IPS DF 6.9 (cell line): ENCODE results near the gene IL19.

ENCODE experiments used
- DNase-seq: peaks from one replicate; pipeline ENCODE4 v3.0.0-alpha.2; 2013; ENCODE audit warnings: low read depth, low spot score
- H3K27ac ChIP-seq: one replicate; pipeline ENCODE4 v1.5.1; 2013; ENCODE audit warnings: low read length, control low read depth
- H3K27me3 ChIP-seq: 2 replicates; pipeline ENCODE4 v1.6.1; 2013; ENCODE audit warnings: mild to moderate bottlenecking, low read length; ENCODE audit not compliant: control insufficient read depth, insufficient read depth
- H3K36me3 ChIP-seq: 2 replicates; pipeline ENCODE4 v1.6.1; 2013; ENCODE audit warnings: low read length; ENCODE audit not compliant: control insufficient read depth, insufficient read depth
- H3K4me1 ChIP-seq: 2 replicates; pipeline ENCODE4 v1.6.1; 2013; ENCODE audit warnings: low read length; ENCODE audit not compliant: control insufficient read depth, insufficient read depth
- H3K4me3 ChIP-seq: 2 replicates; pipeline ENCODE4 v1.5.1; 2013; ENCODE audit warnings: mild to moderate bottlenecking, low read length
- H3K9me3 ChIP-seq: 2 replicates; pipeline ENCODE4 v1.6.1; 2013; ENCODE audit warnings: low read length, inconsistent platforms; ENCODE audit not compliant: control insufficient read depth, insufficient read depth
- WGBS: extraction: QIAGEN DNeasy Blood & Tissue Kit; methylation state at CpG from one replicate; pipeline ENCODE4 v1.1.7; 2013; ENCODE audit warnings: mixed read lengths, missing lambda C conversion rate; ENCODE audit not compliant: insufficient read length, insufficient coverage; 5-methylcytosine and 5-hydroxymethylcytosine counted together

The IL19 gene

DNA sequence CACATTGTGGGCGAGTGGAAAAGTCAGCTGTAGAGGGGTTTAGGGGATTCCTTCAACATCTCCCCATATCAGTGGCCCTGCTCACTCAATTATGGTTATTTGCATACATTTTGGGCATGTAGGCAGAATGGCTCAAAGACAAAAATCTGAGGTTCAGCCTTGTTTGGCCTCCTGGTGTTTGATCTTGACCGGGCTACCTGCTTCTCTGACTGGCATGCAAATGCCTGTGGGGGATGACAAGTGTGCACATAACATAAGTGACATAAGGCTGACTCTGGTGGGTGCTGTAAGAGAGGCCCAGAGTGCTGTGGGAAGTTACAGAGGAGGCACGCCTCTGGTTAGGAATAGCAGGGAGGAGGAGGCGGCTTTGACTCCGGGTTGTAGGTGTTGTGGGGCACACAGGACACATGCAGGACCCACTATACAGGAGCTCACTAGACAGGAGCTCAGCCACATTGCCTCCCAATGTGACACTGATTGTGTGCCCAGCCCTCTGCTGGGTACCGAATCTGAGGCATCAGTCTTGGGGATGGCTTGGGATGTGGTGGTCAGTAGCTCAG, 29.4 kb upstream of the IL19 start:
- WGBS: no CpG with 5 or more reads among the region's 6 CpGs
- Histone ChIP-seq H3K4me3 (no peak overlapping the region), H3K36me3 (no peaks in the 10 kb centered on the region)

DNA sequence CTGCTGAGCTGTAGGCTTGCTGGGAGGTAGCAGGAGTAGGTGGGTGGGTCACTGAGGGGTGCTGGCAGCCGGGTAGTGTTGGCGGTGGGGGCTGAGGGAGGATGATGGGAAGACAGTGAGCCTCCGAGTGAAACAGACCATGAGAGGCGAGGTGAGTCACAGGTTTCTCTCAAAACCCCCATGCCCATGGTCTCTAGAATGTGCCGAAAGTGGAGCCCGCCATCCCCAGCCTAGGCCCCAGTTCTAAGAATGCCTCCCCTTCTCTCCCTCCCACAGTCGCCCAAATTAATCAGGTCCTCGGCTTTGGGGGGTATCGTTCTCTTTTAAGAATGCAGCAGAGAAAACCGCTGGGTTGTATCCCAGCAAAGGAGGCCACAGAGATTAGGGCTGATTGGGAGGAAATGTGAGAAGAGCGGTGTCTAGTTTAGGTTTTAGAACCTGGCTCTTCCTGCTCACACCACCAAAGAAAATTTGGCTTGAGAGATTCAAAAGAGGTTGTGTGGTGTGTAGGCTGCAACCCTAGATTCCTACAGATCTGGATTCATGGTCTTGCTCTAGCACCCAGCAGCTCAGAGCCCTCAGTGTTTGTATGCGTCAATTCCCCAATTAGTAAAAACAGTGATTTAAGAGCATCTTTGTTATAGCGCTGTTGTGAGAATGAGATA, 27.7 kb upstream of the IL19 start:
- Histone ChIP-seq H3K4me1 (peaks cover 1% of the 10 kb centered on the region; the same call in 1 of the 2 replicates), H3K9me3 (no peaks in the 10 kb centered on the region), H3K27me3 (no peaks in the 10 kb centered on the region), H3K27ac (no peak overlapping the region), H3K4me3 (no peak overlapping the region), H3K36me3 (no peaks in the 10 kb centered on the region)
- DNase-seq: no peak
- WGBS: no CpG with 5 or more reads among the region's 13 CpGs

More for the DNA sequence above, 29.4 kb upstream of the IL19 start:
- no peaks in the 10 kb centered on the region for H3K27me3 ChIP-seq
- H3K9me3 ChIP-seq: no peaks in the 10 kb centered on the region
- no peak overlapping the region for H3K27ac ChIP-seq
- peaks cover 1% of the 10 kb centered on the region; the same call in 1 of the 2 replicates for H3K4me1 ChIP-seq
- DNase-seq: no peak

DNA sequence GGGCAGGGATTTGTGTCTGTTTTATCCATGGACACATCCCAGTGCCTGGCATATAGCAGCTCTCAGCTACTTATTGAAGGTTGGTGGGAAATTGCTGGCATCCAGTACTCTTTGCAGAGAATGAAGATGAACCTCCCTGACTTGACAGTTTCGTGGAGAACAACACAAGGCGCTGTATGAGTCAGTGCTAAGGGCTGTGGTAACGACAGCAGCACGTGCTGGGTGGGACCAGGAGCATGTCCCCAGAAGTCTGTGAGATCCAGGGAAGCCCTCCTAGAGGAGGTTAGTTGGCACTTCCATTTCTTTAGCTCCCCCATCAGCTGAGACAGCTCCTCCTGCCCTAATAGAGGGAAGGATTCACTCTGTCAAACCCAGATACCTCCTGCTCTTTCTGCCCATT, 25.9 kb upstream of the IL19 start:
- no peak for DNase-seq
- WGBS: no CpG with 5 or more reads among the region's 4 CpGs
- Histone ChIP-seq H3K4me1 (peaks cover 1% of the 10 kb centered on the region; the same call in 1 of the 2 replicates), H3K27ac (no peak overlapping the region), H3K9me3 (no peaks in the 10 kb centered on the region), H3K27me3 (no peaks in the 10 kb centered on the region), H3K36me3 (no peaks in the 10 kb centered on the region), H3K4me3 (no peak overlapping the region)

DNA sequence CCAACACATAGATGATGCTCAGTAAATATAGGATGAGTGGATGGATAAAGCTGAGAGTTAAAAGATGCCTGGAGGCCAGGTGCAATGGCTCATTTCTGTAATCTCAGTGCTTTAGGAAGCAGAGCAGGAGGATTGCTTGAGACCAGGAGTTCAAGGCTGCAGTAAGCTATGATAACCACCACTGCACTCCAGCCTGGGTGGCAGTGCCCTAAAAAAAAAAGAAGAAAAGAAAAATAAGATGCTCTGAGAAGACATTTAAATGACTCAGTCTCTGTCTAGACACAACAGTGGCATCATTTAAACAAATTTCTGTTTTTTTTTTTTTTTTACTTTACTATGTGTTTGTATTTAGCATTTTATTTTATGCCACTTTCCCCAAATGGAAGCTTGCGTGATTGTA, 25.3 kb upstream of the IL19 start:
- Histone ChIP-seq H3K9me3 (no peaks in the 10 kb centered on the region), H3K27ac (no peak overlapping the region)
- WGBS: no CpG with 5 or more reads among the region's 1 CpG

DNA sequence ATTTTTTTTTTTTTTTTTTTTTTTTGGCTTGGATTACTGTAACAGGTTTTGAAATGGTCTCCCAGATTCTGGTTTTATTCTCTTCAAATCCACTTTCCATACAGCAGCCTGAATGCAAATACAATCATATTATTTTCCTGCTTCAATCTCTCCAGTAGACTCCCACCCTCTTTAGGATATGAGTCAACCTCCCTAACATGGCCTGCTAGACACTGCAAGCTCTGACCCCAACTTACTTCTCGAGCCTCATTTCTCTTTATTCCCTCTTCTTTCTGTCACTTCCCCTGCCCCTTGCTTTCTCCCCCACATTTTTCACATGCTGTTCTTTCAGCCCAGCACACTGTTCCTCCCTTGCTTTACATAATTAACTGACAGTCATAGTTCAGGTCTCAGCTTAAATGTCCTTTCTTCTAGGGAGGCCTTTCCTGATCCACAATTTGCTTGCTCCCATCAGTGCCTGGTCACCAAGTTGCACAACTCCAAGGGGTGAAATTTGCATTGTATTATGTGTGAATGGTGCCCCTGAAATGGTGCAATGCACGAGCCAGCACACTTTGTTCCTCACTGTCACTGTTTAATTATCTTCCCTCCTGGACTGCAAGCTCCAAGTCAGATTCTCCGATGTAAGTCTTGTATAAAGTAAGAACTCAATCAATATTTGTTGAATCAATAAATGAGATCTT, 22.1 kb upstream of the IL19 start:
- H3K27ac ChIP-seq: no peak overlapping the region
- H3K27me3 ChIP-seq: no peaks in the 10 kb centered on the region
- H3K9me3 ChIP-seq: no peaks in the 10 kb centered on the region
- WGBS: no CpG with 5 or more reads among the region's 3 CpGs
- no peak overlapping the region for H3K4me3 ChIP-seq
- no peaks in the 10 kb centered on the region for H3K36me3 ChIP-seq
- no peaks in the 10 kb centered on the region for H3K4me1 ChIP-seq
- no peak for DNase-seq

More for the DNA sequence above, 25.3 kb upstream of the IL19 start:
- Histone ChIP-seq H3K36me3 (no peaks in the 10 kb centered on the region), H3K4me1 (no peaks in the 10 kb centered on the region), H3K4me3 (no peak overlapping the region), H3K27me3 (no peaks in the 10 kb centered on the region)
- DNase-seq: no peak

DNA sequence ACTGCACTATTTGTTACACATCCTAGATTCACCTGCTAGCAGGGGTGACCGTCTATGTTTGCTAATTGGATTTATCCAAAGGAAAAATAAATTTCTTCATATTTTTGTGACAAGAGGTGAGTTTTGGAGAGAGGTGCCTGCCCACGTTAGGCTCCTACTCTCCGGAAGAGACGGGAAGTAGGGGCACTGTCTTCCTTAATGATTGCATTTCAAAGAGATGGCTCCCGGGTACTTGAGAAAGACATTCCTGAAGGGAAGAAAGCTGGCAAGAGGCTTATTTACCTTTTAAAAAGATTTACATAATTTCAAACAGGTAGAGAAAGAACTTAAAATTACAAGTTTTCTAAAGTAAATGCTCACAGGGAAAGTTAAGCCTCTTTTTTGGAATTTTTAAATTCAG, 18.7 kb upstream of the IL19 start:
- no peaks in the 10 kb centered on the region for H3K4me1 ChIP-seq
- H3K27ac ChIP-seq: no peak overlapping the region
- H3K36me3 ChIP-seq: no peaks in the 10 kb centered on the region
- H3K9me3 ChIP-seq: no peaks in the 10 kb centered on the region
- no peak overlapping the region for H3K4me3 ChIP-seq
- no peak for DNase-seq
- WGBS: no CpG with 5 or more reads among the region's 5 CpGs
- no peaks in the 10 kb centered on the region for H3K27me3 ChIP-seq

DNA sequence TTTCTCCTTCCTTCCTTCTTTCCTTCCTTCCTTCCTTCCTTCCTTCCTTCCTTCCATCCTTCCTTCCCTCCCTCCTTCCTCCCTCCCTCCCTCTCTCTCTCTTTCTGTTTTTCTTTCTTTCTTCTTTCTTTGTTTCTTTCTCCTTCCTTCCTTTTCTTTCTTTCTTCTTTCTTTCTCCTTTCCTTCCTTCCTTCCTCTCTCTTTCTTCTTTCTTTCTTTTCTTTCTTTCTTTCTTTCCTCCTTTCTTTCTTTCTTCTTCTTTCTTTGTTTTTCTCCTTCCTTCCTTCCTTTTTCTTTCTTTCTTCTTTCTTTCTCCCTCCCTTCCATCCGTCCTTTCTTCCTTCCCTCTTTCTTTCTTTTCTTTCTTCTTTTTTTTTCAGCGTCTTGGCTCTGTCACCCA, 18.1 kb upstream of the IL19 start:
- Histone ChIP-seq H3K27me3 (no peaks in the 10 kb centered on the region), H3K9me3 (no peaks in the 10 kb centered on the region), H3K27ac (no peak overlapping the region), H3K36me3 (no peaks in the 10 kb centered on the region), H3K4me1 (no peaks in the 10 kb centered on the region), H3K4me3 (no peak overlapping the region)
- no CpG with 5 or more reads among the region's 2 CpGs for WGBS
- no peak for DNase-seq

DNA sequence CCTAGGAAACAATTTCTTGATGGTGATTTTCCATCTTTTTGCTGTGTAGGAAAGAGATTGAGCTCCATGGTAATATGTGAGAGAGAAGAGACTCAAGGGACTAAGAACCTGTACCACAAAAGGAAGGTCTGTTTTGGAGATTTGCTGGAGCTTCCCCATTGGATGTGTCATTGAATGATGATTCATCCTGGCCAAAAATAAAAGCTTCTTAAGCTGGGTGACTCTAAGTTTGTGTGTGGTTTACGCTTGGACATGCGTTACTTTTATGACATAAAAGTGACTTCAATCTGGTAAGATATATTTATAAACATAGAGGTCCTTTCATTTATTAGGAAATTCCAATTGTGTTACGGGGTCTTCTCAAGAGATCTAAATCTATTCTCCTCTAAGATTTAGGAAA, 17.4 kb upstream of the IL19 start:
- Histone ChIP-seq H3K4me1 (no peaks in the 10 kb centered on the region), H3K9me3 (no peaks in the 10 kb centered on the region), H3K27ac (no peak overlapping the region), H3K36me3 (no peaks in the 10 kb centered on the region), H3K27me3 (no peaks in the 10 kb centered on the region), H3K4me3 (no peak overlapping the region)
- DNase-seq: no peak
- no CpG with 5 or more reads among the region's 3 CpGs for WGBS

DNA sequence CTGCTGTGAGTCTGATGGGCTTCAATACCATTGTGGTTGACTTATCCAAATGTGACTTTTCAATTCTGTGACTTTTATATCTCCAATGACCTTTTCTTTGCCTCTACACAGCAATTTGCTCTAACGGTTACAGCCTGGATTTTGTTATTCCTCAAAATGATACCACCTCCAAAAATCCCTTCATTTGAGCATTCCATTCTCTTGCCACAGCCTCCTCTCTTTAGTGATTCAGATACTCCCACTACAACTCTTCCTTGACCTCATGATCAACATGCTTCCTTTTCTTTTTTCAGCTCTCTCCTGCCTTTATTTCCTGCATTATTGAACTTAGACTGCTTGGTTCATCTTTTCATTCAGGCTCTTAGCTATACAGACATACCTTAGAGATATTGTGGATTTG, 16.6 kb upstream of the IL19 start:
- Histone ChIP-seq H3K27me3 (no peaks in the 10 kb centered on the region), H3K9me3 (no peaks in the 10 kb centered on the region), H3K4me1 (no peaks in the 10 kb centered on the region), H3K27ac (no peak overlapping the region), H3K36me3 (no peaks in the 10 kb centered on the region), H3K4me3 (no peak overlapping the region)
- WGBS: no CpG with 5 or more reads among the region's 1 CpG
- no peak for DNase-seq

DNA sequence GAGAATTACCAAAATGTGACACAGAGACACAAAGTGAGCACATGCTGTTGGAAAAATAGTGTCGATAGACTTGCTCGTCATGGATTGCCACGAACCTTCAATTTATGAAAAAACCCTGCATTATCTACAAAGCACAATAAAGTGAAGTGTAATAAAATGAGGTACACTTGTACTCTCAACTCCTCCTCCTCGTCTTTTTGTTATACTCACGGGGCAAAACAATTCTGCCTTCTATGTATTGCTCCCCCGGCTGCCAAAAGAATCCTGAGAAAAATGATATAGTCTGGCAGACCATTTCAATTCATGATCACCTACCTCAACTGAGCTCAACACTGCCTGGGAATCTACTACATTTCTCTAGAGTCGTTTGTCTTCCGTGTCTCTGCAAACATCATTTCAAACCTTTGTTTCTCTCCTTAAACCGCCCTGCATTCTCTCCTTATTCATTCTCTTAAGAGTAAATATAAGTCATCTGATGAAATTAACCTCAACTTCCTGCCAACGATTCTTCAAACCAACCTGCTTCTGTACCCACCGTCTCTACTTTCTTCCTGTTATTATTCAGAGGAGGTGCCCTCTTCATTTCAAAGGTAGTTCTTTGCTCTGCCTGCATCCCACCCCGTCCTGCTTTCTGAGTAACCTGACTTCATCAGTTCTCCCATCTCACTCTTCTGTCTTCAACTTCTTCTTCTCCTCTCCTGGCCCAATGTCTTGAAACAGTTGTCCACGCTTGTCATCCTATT, 12.9 kb upstream of the IL19 start:
- WGBS: no CpG with 5 or more reads among the region's 13 CpGs
- H3K27ac ChIP-seq: no peak overlapping the region
- H3K4me1 ChIP-seq: no peaks in the 10 kb centered on the region
- H3K27me3 ChIP-seq: no peaks in the 10 kb centered on the region
- no peak for DNase-seq
- H3K36me3 ChIP-seq: no peaks in the 10 kb centered on the region
- H3K9me3 ChIP-seq: no peaks in the 10 kb centered on the region
- H3K4me3 ChIP-seq: no peak overlapping the region
